Duodenal mucosa (tissue), 2 donors: ENCODE measurements around the gene CROCC2.
A peak's percentile ranks its signal among the peaks of the same experiment; 100 is the strongest.

ENCODE experiments used
- H3K27ac ChIP-seq: one replicate; pipeline ENCODE4 v1.7.0; 2013; ENCODE audit warnings: low read depth, low read length
- H3K27me3 ChIP-seq, 2 donors: one replicate each; pipeline ENCODE4 v1.7.0; 2013; ENCODE audit warnings: low read length in 2 of 2, control low read depth in 1 of 2; ENCODE audit not compliant: insufficient read depth in 2 of 2, control insufficient read depth in 1 of 2
- H3K36me3 ChIP-seq, 2 donors: one replicate each; pipeline ENCODE4 v1.7.0; 2013; ENCODE audit warnings: low read length in 2 of 2, control low read depth in 1 of 2; ENCODE audit not compliant: insufficient read depth in 2 of 2, control insufficient read depth in 1 of 2
- H3K4me1 ChIP-seq, 2 donors: one replicate each; pipeline ENCODE4 v1.7.0; 2013; ENCODE audit warnings: low read length in 2 of 2, control low read depth in 1 of 2; ENCODE audit not compliant: insufficient read depth in 2 of 2, control insufficient read depth in 1 of 2
- H3K4me3 ChIP-seq, 2 donors: one replicate each; pipeline ENCODE4 v1.7.0; 2013; ENCODE audit warnings: low read length in 2 of 2, low read depth in 1 of 2
- H3K9ac ChIP-seq, 2 donors: one replicate each; pipeline ENCODE4 v1.7.0; 2013; ENCODE audit warnings: low read length in 2 of 2, low read depth in 1 of 2
- H3K9me3 ChIP-seq, 2 donors: one replicate each; pipeline ENCODE4 v1.7.0; 2013; ENCODE audit warnings: low read length in 2 of 2, control low read depth in 1 of 2; ENCODE audit not compliant: control insufficient read depth in 1 of 2

The CROCC2 gene

GRCh38 chr2:240960309-240960970 lies 54.3 kb downstream of the CROCC2 start:
- Histone ChIP-seq H3K4me1 (peaks cover 16 to 18% of the 10 kb centered on the region in 2 donors), H3K27me3 (peaks cover 0 to 3% of the 10 kb centered on the region in 2 donors), H3K27ac (peak overlapping the region; percentile 20)

GRCh38 chr2:240960971-240961876 lies 55.1 kb downstream of the CROCC2 start:
- no peak overlapping the region for H3K9ac ChIP-seq
- no peaks in the 10 kb centered on the region for H3K9me3 ChIP-seq
- H3K27ac ChIP-seq, result no peak overlapping the region
- H3K4me1 ChIP-seq, result peaks cover 16 to 18% of the 10 kb centered on the region in 2 donors
- H3K36me3 ChIP-seq, result no peaks in the 10 kb centered on the region
- peak overlapping the region in 1 of 2 donors; percentile 23 for H3K4me3 ChIP-seq
- peaks cover 0 to 3% of the 10 kb centered on the region in 2 donors for H3K27me3 ChIP-seq

More at GRCh38 chr2:240960309-240960970, 54.3 kb downstream of the CROCC2 start:
- no peaks in the 10 kb centered on the region for H3K36me3 ChIP-seq
- H3K4me3 ChIP-seq, result no peak overlapping the region
- no peak overlapping the region for H3K9ac ChIP-seq
- H3K9me3 ChIP-seq, result no peaks in the 10 kb centered on the region

GRCh38 chr2:240961910-240962299 lies 55.8 kb downstream of the CROCC2 start:
- no peaks in the 10 kb centered on the region for H3K36me3 ChIP-seq
- H3K4me3 ChIP-seq, result peak overlapping the region in 1 of 2 donors; percentile 23
- H3K9ac ChIP-seq, result no peak overlapping the region
- H3K27ac ChIP-seq, result no peak overlapping the region
- peaks cover 16 to 18% of the 10 kb centered on the region in 2 donors for H3K4me1 ChIP-seq
- H3K27me3 ChIP-seq, result peaks cover 0 to 2% of the 10 kb centered on the region in 2 donors
- H3K9me3 ChIP-seq, result no peaks in the 10 kb centered on the region

GRCh38 chr2:240962300-240963064 lies 56.3 kb downstream of the CROCC2 start:
- H3K9ac ChIP-seq, result no peak overlapping the region
- H3K36me3 ChIP-seq, result no peaks in the 10 kb centered on the region
- H3K27ac ChIP-seq, result peak overlapping the region; percentile 78
- H3K4me3 ChIP-seq, result no peak overlapping the region
- no peaks in the 10 kb centered on the region for H3K27me3 ChIP-seq
- peaks cover 16 to 18% of the 10 kb centered on the region in 2 donors for H3K4me1 ChIP-seq
- no peaks in the 10 kb centered on the region for H3K9me3 ChIP-seq

- Histone ChIP-seq H3K4me1 (peaks cover 16 to 18% of the 10 kb centered on the region in 2 donors), H3K27ac (peak overlapping the region; percentile 78), H3K4me3 (no peak overlapping the region), H3K36me3 (no peaks in the 10 kb centered on the region), H3K9me3 (no peaks in the 10 kb centered on the region), H3K9ac (no peak overlapping the region), H3K27me3 (no peaks in the 10 kb centered on the region)
Measured at GRCh38 chr2:240963065-240963867, 57.1 kb downstream of the CROCC2 start.

- H3K27me3 ChIP-seq, result no peaks in the 10 kb centered on the region
- no peak overlapping the region for H3K27ac ChIP-seq
- H3K9ac ChIP-seq, result no peak overlapping the region
- H3K4me1 ChIP-seq, result peaks cover 16 to 18% of the 10 kb centered on the region in 2 donors
- H3K9me3 ChIP-seq, result no peaks in the 10 kb centered on the region
- H3K4me3 ChIP-seq, result no peak overlapping the region
- no peaks in the 10 kb centered on the region for H3K36me3 ChIP-seq
Measured at GRCh38 chr2:240963868-240964703, 58.0 kb downstream of the CROCC2 start.

- Histone ChIP-seq H3K9ac (no peak overlapping the region), H3K27ac (no peak overlapping the region), H3K27me3 (no peaks in the 10 kb centered on the region), H3K36me3 (no peaks in the 10 kb centered on the region), H3K4me3 (no peak overlapping the region), H3K4me1 (peaks cover 13 to 14% of the 10 kb centered on the region in 2 donors), H3K9me3 (no peaks in the 10 kb centered on the region)
Measured at GRCh38 chr2:240964704-240965295, 58.7 kb downstream of the CROCC2 start.

- H3K4me3 ChIP-seq, result no peak overlapping the region
- H3K36me3 ChIP-seq, result no peaks in the 10 kb centered on the region
- H3K4me1 ChIP-seq, result peaks cover 7 to 12% of the 10 kb centered on the region in 2 donors
- H3K9me3 ChIP-seq, result no peaks in the 10 kb centered on the region
- no peaks in the 10 kb centered on the region for H3K27me3 ChIP-seq
- H3K27ac ChIP-seq, result no peak overlapping the region
- H3K9ac ChIP-seq, result no peak overlapping the region
Measured at GRCh38 chr2:240965296-240965904, 59.3 kb downstream of the CROCC2 start.
